Epithelial cell of alveolus of lung (primary cell): ENCODE measurements around the gene RAET1G. TPM values are rescaled to one million over a fixed set of nuclear protein-coding genes. Genes with fewer than 3 reads are reported as not detected.

Source experiments
- total RNA-seq: library from RNA; depleted of rRNA; stranded (reverse); fragments of >200 nt; gene quantifications from 2 replicates; pipeline ENCODE4 v1.2.1, GENCODE V29; 2015

Gene RAET1G
- total RNA-seq: 0.13 and 0.24 TPM in 2 replicates

GRCh38 chr6:149922642-149923326 lies at the start of gene RAET1G:
RAET1G (minus strand) TSS chr6:149923121; CDS start chr6:149923010, 111 bp downstream.

DNA sequence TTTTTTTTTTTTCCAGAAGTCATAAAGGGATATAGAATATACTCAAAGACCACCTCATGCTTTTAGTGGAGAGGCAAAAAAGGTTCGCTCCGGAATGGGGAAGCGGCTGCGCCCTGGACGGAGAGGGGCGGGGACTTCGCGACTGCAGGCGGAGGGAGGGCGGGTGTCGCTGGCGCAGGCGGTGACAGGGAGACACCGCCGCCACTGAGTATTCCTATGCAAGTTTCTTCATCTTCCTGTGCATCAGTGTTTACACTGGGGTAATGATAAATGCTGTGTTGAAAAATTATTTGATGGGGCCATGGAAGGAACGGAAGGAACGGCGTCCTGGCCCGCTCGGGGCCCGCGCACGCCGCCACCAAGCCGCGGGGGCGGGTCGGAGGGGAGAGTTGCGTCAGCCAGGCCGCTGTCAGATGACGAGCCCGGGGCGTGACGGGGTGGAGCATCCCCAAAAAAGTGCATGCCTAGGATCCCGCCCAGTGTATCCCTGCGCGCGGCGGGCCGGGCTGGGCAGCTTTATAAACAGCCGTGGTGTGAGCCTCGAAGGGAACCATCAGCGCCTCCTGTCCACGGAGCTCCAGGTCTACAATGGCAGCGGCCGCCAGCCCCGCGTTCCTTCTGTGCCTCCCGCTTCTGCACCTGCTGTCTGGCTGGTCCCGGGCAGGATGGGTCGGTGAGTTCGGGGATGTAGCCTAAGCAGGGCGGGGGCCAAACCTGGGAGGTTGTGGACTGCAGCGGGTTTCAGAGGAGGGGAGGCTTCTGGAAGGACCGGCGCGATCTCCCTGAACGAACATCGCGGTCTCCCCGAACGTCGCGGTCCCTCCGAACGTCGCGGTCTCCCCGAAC lies 40.8 kb upstream of the RAET1G start, which contains the start of gene ULBP1:
TSS of gene ULBP1 (plus strand) at position 482 of the 846 bp plus-strand sequence. CDS start at position 589, 107 bp downstream.

GRCh38 chr6:149941583-149942460 lies 18.9 kb upstream of the RAET1G start, which contains the start of gene ULBP2:
ULBP2 (plus strand) TSS chr6:149942014; CDS start chr6:149942073, 59 bp downstream.

DNA sequence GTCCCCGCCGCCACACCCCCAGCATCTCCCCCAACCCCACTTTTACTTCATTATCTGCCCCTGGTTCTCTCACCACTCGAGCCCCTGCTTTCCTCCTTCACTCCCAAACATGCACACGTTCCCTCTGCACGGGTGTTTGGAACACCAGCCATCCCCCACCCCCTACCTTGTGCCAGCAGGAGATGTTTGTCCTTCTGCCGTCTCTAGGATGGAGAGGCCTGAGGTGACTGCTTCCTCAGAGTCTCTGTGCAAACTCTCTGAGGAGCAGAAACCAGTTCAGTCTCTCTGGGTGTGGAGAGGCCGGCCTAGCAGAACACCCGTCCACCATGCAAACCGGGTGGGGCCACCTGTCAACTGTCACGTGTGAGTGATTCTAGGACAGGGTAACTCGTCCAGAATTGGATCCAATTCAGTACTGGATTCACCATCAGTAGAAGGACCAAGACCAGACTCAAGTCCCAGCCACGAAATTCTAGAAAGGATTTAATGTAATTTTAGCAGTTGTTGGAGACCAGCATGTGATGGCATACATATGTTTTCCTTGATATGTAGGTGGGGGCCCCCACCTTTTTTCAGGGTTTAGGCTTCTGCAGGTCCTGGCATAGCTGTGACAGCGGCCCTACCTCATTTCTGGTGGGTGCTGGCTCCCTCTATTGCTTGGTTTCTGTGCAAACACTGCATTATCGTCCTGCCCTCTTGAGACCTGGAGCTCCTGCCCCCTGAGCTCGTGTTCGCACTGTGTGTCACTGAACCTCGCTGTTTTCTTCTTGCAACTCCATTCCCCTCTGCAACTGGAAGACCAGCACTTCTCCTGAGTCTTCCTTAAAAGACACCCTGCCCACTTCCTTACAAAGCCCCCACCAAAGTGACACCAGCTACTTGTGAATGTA lies 24.8 kb downstream of the RAET1G start, which contains the start of gene RAET1E:
TSS of gene RAET1E (minus strand) at position 259 of the 890 bp plus-strand sequence. CDS start 7,212 bp downstream, outside the sequence.

Other genes starting within 250 kb of the RAET1G start
- gene LATS1, start 205.0 kb downstream of the RAET1G start, total RNA-seq: 13.3 and 19.3 TPM in 2 replicates
- gene NUP43, start 176.6 kb downstream of the RAET1G start, total RNA-seq: 19.6 and 21.3 TPM in 2 replicates
- 90.1 and 121 TPM in 2 replicates for gene PCMT1, start 173.4 kb downstream of the RAET1G start, total RNA-seq
- gene LRP11, start 58.8 kb downstream of the RAET1G start, total RNA-seq: 51.3 and 60.8 TPM in 2 replicates
- 0.24 TPM in 1 of 2 replicates, not detected in the other for gene RAET1E, start 25.0 kb downstream of the RAET1G start, total RNA-seq
- 0.24 and 4.4 TPM in 2 replicates for gene ULBP2, start 18.9 kb upstream of the RAET1G start, total RNA-seq
- gene ULBP1, start 40.8 kb upstream of the RAET1G start, total RNA-seq: 0.88 and 2.6 TPM in 2 replicates
- gene RAET1L, start 102.4 kb upstream of the RAET1G start, total RNA-seq: not detected in 2 replicates
- 4.7 and 6.5 TPM in 2 replicates for gene ULBP3, start 146.0 kb upstream of the RAET1G start, total RNA-seq
- gene PPP1R14C, start 219.9 kb upstream of the RAET1G start, total RNA-seq: 1.8 TPM in 1 of 2 replicates, not detected in the other